Embryonic facial prominence (tissue), 1 donor: ENCODE results near the gene SH3BP4.

Experiments
- DNase-seq: peaks from one replicate; pipeline ENCODE4 v3.0.0-alpha.2; 2016; ENCODE audit errors: extremely low spot score

SH3BP4 gene

GRCh38 chr2:235083822-235084221 is 132.0 kb downstream of the SH3BP4 start:
- DNase-seq = no peak

GRCh38 chr2:235084424-235084823 is 132.6 kb downstream of the SH3BP4 start:
- DNase-seq = no peak

DNA sequence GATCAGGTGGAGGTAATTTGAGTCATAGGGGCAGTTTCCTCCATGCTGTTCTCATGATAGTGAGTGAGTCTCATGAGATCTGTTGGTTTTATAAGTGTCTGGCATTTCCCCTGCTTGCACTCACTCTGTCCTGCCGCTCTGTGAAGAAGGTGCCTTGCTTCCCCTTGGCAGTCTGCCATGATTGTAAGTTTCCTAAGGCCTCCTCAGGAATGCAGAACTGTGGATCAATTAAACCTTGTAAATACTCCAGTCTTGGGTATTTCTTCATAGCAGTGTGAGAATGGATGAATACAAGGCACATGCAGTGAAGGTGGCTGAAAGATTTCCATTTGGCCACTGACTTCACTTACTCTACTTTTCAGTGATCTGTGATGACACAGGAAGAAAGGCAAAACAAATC is 133.7 kb downstream of the SH3BP4 start:
- no peak for DNase-seq

DNA sequence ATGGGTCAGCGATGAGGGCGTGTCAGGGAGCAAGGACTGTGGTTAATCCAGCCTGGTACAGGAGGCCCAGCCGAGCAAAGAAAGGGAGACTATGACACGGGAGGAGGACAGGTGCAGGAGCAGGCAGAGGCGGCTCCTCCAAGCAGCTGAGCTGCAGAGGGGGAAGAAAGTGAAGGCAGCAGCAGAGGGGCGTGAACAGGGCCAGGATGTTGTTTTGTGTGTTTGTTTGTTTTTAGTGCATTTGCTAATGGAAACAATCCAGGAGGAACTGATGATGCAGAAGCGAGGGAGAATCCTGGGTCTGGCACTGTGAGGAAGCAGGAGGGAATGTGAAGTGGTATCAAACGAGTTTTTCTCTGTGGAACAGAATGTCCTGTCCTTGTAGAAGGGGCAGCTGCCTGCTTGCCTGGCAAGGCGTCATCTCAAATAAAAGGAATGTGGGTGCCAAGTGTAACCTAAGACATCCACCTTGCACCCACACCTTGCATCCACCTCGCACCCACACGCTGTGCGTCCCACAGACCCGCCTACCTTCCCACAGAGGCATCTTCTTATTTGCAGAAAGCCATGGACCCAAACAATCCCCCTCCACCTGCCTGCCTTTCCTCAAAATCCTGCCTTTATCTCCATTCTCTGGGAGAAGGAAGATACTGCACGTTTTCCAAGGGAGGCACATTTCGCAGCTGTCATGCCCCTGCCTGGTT is 134.8 kb downstream of the SH3BP4 start:
- DNase-seq = no peak

DNA sequence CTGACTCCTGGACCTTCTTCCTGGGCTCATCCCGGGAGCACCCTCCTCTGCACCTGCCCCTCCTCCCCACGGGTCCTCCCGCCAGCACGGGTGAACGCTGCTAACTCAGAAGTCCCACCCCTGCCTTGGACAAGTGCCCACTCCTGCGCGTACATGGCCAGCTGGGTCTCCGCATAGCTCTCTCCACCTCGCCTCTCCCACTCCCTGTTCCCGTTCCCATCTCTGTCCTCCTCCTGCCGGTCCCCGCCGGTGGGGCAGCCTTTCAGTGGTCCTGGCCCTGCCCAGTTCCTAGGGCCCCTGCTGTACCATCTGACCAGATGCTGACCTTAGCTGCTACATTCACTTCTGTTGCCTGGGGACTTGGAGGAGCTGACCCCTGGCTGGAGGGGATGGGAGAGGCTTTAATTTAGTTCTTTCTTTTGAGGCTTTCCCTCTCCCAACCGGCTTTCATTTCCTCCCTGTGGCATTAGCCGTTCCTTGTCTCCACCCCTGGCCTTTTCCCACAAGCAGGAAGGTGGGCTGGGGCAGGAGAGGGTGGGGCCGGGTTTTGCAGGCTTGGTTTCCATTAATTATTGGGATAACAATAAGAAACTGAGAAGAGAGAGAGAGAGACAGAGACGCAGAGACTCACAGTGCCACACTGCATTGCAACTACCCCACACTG is 136.1 kb downstream of the SH3BP4 start:
- peak; percentile 46 for DNase-seq

DNA sequence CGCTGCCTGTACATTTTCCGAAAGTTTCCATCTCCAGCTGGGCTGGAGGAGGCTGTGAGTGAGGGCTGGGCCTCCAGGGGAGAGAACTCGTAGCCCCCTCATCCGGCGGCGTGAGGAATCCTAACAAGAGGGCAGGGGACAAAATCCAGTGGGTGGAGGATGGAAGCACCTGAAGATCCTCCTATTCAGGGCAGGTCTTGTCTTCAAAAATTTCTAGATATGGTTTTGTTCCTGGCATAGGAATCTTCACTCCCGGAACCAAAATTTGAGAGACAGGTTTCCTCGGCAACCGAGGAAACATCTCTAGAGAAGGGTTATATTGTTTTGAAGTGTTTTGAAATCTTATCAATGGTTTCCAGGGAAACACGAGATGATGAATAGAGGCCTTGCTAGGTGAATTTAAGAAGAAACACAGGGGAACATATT is 136.7 kb downstream of the SH3BP4 start:
- DNase-seq = peak; percentile 37

DNA sequence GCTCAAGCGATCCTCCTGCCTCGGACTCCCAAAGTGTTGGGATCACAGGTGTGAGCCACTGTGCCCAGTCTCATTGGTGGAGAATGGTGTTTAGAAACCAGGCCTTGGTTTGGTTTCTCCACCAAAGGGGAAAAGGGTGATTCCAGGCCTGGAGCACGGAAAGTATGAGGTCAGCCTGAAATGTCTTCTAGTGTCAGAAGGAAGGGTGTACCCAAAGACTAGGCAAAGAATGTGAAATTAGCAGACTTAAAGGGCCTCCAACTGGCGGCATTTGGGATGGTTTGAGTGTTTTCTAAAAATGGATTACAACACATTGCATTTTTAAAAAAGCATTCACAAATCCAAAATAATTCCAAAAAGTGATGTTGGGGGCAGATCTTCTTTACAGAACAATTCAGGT is 139.6 kb downstream of the SH3BP4 start:
- DNase-seq = no peak

GRCh38 chr2:235091983-235092382 is 140.2 kb downstream of the SH3BP4 start:
- no peak for DNase-seq

DNA sequence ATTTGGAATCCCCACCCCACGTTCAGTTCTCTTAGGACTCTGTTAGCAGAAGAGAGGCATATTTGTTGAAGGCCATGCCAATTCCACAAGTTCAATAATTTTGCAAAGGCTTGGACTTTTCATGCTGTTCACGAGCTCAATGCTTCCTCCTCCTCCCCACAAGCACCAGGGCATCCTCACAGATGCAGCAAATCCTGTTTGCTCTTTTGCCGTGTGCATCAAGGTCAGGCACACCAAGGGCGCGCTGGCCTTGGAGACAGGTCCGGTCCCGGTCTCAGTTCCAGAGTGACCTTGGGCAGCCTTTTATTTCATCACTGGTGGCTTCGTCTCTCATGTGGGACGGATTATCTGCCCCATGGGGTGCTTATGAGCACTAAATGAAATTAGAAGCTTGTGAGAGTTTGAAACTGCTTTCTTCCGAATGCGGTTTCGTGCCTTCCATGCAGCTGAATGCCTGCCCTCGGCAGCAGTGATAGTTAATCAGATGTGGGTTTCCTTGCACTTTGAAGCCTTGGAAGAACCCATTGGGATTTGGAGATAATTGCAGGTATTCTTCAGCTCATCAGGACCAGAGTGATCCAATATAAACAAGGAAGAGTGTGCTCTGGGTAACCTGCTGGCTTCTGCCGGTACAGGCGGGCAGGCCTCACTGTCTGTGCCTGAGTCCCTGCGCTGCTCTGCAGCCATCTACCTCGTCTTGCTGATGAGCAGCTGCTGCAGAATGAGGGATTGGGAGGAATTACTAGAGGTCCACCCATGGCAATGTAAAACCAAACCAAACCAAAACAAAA is 140.8 kb downstream of the SH3BP4 start:
- DNase-seq = no peak

GRCh38 chr2:235094457-235094856 is 142.6 kb downstream of the SH3BP4 start:
- no peak for DNase-seq

DNA sequence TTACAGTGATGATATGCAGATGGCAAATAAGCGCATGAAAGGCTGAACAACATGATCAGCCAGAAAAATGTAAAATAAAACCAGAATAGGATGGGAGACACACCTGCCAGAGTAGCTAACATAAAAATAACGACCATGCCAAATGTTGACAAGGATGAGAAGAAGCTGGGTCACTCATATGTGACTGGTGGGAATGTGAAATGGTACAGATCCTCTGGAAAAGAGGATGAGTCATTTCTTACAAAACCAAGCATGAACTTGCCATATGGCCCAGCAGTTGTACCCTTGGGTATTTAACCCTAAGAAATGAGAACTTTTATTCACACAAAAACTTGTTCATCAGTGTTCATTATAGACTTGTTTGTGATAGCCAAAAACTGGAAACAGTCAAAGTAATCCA is 143.8 kb downstream of the SH3BP4 start:
- DNase-seq = no peak

DNA sequence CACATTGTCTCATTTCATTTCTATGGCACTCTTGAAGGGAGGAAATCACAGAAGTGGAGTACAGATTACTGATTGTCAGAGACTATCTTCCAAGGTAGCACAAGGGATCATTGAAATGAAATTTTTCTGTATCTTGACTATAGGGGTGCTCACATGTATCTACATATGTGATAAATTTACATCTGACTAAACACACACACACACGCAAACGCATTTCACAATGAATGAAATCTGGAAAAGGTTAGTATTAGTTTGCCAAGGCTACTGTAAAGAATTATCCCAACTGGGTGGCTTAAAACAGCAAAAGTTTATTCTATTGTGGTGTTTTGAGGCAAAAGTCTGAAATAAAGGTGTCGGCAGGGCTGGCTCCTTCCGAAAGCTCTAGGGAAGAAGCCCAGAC is 144.6 kb downstream of the SH3BP4 start:
- no peak for DNase-seq

GRCh38 chr2:235097196-235097595 is 145.4 kb downstream of the SH3BP4 start:
- DNase-seq = no peak

DNA sequence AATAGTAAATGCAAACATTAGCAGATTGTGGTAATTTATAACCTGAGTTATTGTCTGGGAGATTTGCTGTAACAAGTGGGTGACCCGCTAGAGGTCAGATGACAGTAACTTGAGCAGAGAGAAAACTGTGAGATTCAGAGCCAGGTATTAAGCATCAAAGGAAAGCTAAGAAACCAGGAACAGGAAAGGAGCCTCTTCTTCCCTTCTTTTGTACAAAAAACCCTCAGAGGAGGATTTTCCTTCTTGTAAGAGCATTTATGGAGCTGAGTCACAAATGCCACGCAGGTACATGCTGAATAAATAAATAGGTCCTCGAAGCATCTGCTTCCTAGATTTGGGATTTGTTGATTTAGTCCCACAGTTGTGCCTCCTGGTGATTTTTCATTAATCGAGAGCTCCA is 146.5 kb downstream of the SH3BP4 start:
- DNase-seq = no peak

DNA sequence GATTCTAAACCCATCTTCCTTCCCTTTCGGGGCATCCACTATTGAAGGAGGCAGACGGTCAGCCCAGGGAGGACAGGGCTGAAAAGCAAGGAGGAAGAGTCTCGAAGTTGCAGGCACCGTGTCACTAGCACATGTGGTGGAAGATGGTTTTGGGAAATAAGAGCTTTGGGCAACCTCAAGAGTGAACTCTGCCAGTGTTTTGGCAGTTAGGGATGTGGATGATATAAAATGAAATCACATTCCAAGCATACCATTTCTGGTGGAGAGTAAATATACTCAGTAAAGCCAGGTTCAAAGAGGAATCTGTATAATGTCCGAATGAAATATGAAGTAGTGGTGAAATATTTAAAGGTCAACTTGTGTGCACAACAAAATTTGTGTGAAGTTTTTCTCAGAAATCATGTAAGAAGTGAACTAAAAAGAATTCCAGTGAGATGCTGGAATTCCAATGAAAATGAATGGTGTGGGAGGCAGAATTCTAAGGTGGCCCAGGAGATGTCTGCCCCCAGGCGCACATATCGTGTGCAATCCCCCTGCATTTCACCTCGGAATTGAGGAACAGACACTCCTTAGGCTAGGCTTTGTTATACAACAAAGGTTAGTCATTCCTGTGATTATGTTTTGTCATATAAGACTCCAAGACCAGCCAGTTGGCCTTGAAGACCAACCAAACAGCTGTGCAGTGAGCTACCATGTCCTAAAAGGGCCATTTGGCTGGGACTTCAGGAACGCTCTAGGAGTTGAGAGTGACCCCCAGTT is 147.1 kb downstream of the SH3BP4 start:
- no peak for DNase-seq

DNA sequence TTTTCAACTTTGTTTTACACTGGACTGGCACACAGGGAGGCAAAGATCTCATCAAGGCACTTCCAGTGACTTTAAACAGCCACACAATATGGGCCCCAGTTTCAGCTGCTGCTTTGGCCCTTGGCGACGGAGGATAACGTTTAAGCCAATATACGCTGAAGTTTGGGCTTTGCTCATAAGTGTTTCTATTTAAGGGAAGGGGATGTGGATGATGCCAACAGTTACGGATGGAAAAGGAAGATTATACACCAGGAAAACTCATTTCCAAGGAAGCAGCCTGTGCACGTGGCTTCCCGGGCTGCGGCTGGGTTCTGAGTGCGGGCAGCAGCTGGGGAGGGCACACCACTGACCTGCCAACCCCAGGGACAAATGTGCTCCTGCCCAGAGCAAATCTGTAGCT is 151.1 kb downstream of the SH3BP4 start:
- no peak for DNase-seq
